Urothelium cell line (cell line): ENCODE results near the gene THPO.

Experiments used
- DNase-seq: peaks from one replicate; pipeline ENCODE4 v3.0.0; 2011; ENCODE audit warnings: low spot score, mixed read lengths
- FAIRE-seq: peaks from 2 replicates; lab custom pipeline; 2011; peaks lifted over from hg19 to GRCh38; lab: Jason Lieb, UNC

Gene THPO

GRCh38 chr3:184386047-184386806 is 8.2 kb upstream of the THPO start:
- DNase-seq, result no peak
- peak; percentile 27 for FAIRE-seq

- no peak for FAIRE-seq
- DNase-seq, result no peak
These were observed 6.9 kb upstream of the THPO start for GRCh38 chr3:184384856-184385422.

GRCh38 chr3:184384342-184384741 is 6.3 kb upstream of the THPO start:
- DNase-seq (no peak), FAIRE-seq (no peak)

- DNase-seq (no peak), FAIRE-seq (no peak)
These were observed 5.2 kb upstream of the THPO start for GRCh38 chr3:184383033-184383740.

GRCh38 chr3:184382326-184383032 is 4.5 kb upstream of the THPO start:
- no peak for DNase-seq
- FAIRE-seq, result no peak

- FAIRE-seq (no peak), DNase-seq (no peak)
These were observed 3.5 kb upstream of the THPO start for GRCh38 chr3:184381261-184382224.

GRCh38 chr3:184380627-184381260 is 2.7 kb upstream of the THPO start:
- FAIRE-seq (peak; percentile 9), DNase-seq (no peak)

GRCh38 chr3:184380185-184380626 is 2.2 kb upstream of the THPO start:
- DNase-seq, result peak; percentile 84

GRCh38 chr3:184379358-184380184 is 1.6 kb upstream of the THPO start, which contains the start of gene CHRD:
Gene CHRD (plus strand): TSS chr3:184380054. CDS start chr3:184380319, 265 bp downstream.
- FAIRE-seq, result no peak

More at GRCh38 chr3:184380185-184380626, 2.2 kb upstream of the THPO start:
- peak; percentile 76 for FAIRE-seq

GRCh38 chr3:184378651-184379357 is 797 bp upstream of the THPO start:
- DNase-seq (no peak), FAIRE-seq (no peak)

More at GRCh38 chr3:184379358-184380184, 1.6 kb upstream of the THPO start, which contains the start of gene CHRD:
- no peak for DNase-seq

GRCh38 chr3:184377374-184377773 is 633 bp downstream of the THPO start:
- FAIRE-seq, result no peak
- DNase-seq, result no peak

GRCh38 chr3:184375747-184376461 is 2.1 kb downstream of the THPO start:
- DNase-seq, result no peak
- peak; percentile 5 for FAIRE-seq

GRCh38 chr3:184373422-184373821 is 4.6 kb downstream of the THPO start:
- FAIRE-seq (no peak), DNase-seq (no peak)

- no peak for FAIRE-seq
- no peak for DNase-seq
These were observed 5.1 kb downstream of the THPO start for GRCh38 chr3:184372911-184373310.

GRCh38 chr3:184372296-184372821 is 5.6 kb downstream of the THPO start:
- DNase-seq, result no peak
- FAIRE-seq, result no peak

- DNase-seq (peak; percentile 89), FAIRE-seq (no peak)
These were observed 6.4 kb downstream of the THPO start for GRCh38 chr3:184371570-184372018.
